CD8-positive, alpha-beta memory T cell (primary cell): ENCODE results near the gene DFFB. TPM values are rescaled to one million over a fixed set of nuclear protein-coding genes. Genes with fewer than 3 reads are reported as not detected.
A peak's percentile ranks its signal among the peaks of the same experiment; 100 is the strongest.

Experiments
- CTCF ChIA-PET: fragments of 350-600 bp; sonication (Branson Sonifier 250); formaldehyde crosslinking; loops from one replicate; lab custom pipeline; 2021; ENCODE audit warnings: antibody characterized with exemption; lab: Charles Lee
- POLR2A ChIA-PET: fragments of 350-600 bp; sonication (Branson Sonifier 250); formaldehyde crosslinking; loops from one replicate; lab custom pipeline; 2021; ENCODE audit warnings: antibody characterized with exemption; lab: Charles Lee
- DNase-seq, 5 donors: peaks; one replicate each; pipeline versions ENCODE4 v3.0.0 to v3.0.0-alpha.2; 2020 to 2022; ENCODE audit warnings: mixed read lengths in 1 of 5
- H3K27ac ChIP-seq: one replicate; pipeline ENCODE4 v1.7.0; 2013; ENCODE audit warnings: low read depth, mild to moderate bottlenecking, low read length, moderate library complexity
- H3K27me3 ChIP-seq: 2 replicates; pipeline ENCODE4 v1.7.0; 2013; ENCODE audit warnings: low read length, mild to moderate bottlenecking; ENCODE audit not compliant: insufficient read depth, poor library complexity, severe bottlenecking
- H3K36me3 ChIP-seq: 2 replicates; pipeline ENCODE4 v1.7.0; 2013; ENCODE audit warnings: mild to moderate bottlenecking, low read length, moderate library complexity; ENCODE audit not compliant: insufficient read depth
- H3K4me1 ChIP-seq: 2 replicates; pipeline ENCODE4 v1.7.0; 2013; ENCODE audit warnings: mild to moderate bottlenecking, low read length, moderate library complexity; ENCODE audit not compliant: insufficient read depth
- H3K4me3 ChIP-seq: 2 replicates; pipeline ENCODE4 v1.7.0; 2013; ENCODE audit warnings: mild to moderate bottlenecking, low read length
- H3K9me3 ChIP-seq: 2 replicates; pipeline ENCODE4 v1.7.0; 2013; ENCODE audit warnings: mild to moderate bottlenecking, low read length
- H3K27ac Mint-ChIP-seq, 8 donors: one replicate each; pipeline ENCODE4 v1.8.0; 2020 to 2021; ENCODE audit warnings: mixed read lengths in 8 of 8, mild to moderate bottlenecking in 6 of 8, inconsistent platforms in 3 of 8, moderate library complexity in 3 of 8
- H3K27me3 Mint-ChIP-seq, 2 donors: one replicate each; pipeline ENCODE4 v1.8.0; 2020 to 2021; ENCODE audit warnings: mixed read lengths in 2 of 2, mild to moderate bottlenecking in 1 of 2, moderate library complexity in 1 of 2
- H3K36me3 Mint-ChIP-seq, 3 donors: one replicate each; pipeline ENCODE4 v1.8.0; 2020 to 2021; ENCODE audit warnings: mixed read lengths in 3 of 3, inconsistent platforms in 1 of 3, mild to moderate bottlenecking in 1 of 3
- H3K4me1 Mint-ChIP-seq, 3 donors: one replicate each; pipeline ENCODE4 v1.8.0; 2020 to 2021; ENCODE audit warnings: mixed read lengths in 3 of 3, inconsistent platforms in 1 of 3, mild to moderate bottlenecking in 1 of 3
- H3K4me3 Mint-ChIP-seq, 7 donors: one replicate each; pipeline ENCODE4 v1.8.0; 2020 to 2021; ENCODE audit warnings: mixed read lengths in 7 of 7, mild to moderate bottlenecking in 6 of 7, moderate library complexity in 4 of 7, inconsistent platforms in 2 of 7
- H3K9me3 Mint-ChIP-seq, 5 donors: one replicate each; pipeline ENCODE4 v1.8.0; 2020 to 2022; ENCODE audit warnings: mixed read lengths in 5 of 5, mild to moderate bottlenecking in 3 of 5, moderate library complexity in 2 of 5, inconsistent platforms in 1 of 5
- polyA plus RNA-seq: library from polyadenylated mRNA; unstranded; fragments of 300-500 nt; fragmentation: Illumina TruSeq; gene quantifications from one replicate; pipeline ENCODE4 v1.2.3, GENCODE V29; 2021
- total RNA-seq, 2 experiments: library from RNA; stranded (reverse); gene quantifications; one replicate each; pipeline ENCODE4 v1.2.3, GENCODE V29; 2021

Gene DFFB
- total and polyA plus RNA-seq, 3 experiments from 2014 or later: 8.3 to 14.6 (median 10.9) TPM

- Histone ChIP-seq H3K4me1 (peaks cover 2% of the 10 kb centered on the region), H3K36me3 (no peaks in the 10 kb centered on the region), H3K27ac (no peak overlapping the region), H3K4me3 (no peak overlapping the region), H3K9me3 (no peaks in the 10 kb centered on the region), H3K27me3 (no peaks in the 10 kb centered on the region)
- H3K36me3 Mint-ChIP-seq: no peaks in the 10 kb centered on the region
- no peaks in the 10 kb centered on the region for H3K9me3 Mint-ChIP-seq
- no peak overlapping the region for H3K27ac Mint-ChIP-seq
- H3K27me3 Mint-ChIP-seq: peaks cover 7 to 9% of the 10 kb centered on the region in 2 donors
- no peak for DNase-seq
- ChIA-PET POLR2A (no interaction called here), CTCF (no interaction called here)
- no peak overlapping the region for H3K4me3 Mint-ChIP-seq
- H3K4me1 Mint-ChIP-seq: peaks cover 2 to 5% (median 5%) of the 10 kb centered on the region in 3 donors
Observed at GRCh38 chr1:3909615-3910014, 52.3 kb downstream of the DFFB start.

GRCh38 chr1:3910049-3910731 lies 52.9 kb downstream of the DFFB start:
- no peaks in the 10 kb centered on the region for H3K9me3 ChIP-seq
- Mint-ChIP-seq H3K4me1 (peaks cover 2 to 5% (median 5%) of the 10 kb centered on the region in 3 donors), H3K4me3 (peak overlapping the region in 1 of 7 donors; percentile 19), H3K9me3 (no peaks in the 10 kb centered on the region), H3K27ac (no peak overlapping the region), H3K36me3 (no peaks in the 10 kb centered on the region), H3K27me3 (peaks cover 7 to 9% of the 10 kb centered on the region in 2 donors)
- no peaks in the 10 kb centered on the region for H3K4me1 ChIP-seq
- ChIA-PET CTCF (interaction anchor here (1.6 kb wide), 1 partner anchor 11 kb away, joined by 3 read pairs; no protein-coding TSS in a partner anchor), POLR2A (no interaction called here)
- no peaks in the 10 kb centered on the region for H3K27me3 ChIP-seq
- no peak overlapping the region for H3K4me3 ChIP-seq
- peak in 1 of 5 donors; percentile 43 for DNase-seq
- no peaks in the 10 kb centered on the region for H3K36me3 ChIP-seq
- H3K27ac ChIP-seq: no peak overlapping the region

DNA sequence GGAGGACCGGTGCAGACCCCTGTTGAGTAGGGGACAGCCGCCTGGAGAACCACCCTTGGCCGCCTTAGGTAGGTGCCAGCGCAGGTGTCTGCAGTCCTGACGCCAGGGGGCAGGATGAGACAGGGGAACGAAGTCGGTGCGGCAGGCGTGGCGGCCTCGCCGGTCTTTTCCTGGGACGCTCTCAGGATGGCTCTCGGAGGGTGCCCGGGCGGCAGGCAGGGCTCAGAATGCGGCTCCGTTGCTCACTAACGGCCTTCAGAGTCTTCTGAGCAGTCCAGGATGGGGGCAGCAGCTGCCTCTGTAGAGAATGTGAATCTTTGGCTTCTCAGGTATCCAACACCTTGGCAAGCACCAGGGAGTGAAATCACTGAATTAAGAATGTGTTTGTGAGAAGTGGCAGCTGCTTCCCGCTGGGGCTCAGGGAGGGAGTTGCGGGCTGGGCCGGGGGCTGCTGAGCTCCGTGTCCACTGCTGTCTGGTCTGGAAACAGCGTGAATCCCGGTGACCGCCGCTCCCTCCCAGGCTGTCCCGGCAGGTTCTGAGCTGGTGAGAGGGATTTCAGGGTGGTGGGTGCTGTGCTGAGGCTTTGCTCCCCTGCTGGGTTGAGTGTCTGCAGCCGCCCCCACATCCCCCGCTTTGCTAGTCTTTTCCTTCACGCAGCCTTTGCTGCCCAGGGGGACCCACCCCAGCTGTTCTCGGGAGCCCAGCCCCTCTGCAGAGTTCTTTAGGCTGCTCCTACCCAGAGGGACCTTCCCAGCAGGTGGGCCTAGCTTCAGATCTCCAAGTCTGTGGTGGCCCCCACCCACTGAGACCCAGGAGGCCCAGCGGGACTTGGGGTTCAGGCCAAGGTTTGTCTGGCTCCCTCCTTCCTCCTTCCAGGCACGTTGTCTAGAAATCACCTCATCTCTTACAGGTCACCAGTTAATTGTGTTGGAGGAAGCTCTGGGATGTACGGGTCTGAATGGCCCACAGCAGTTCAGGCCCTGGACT lies 53.9 kb downstream of the DFFB start:
- Histone ChIP-seq H3K36me3 (no peaks in the 10 kb centered on the region), H3K27ac (no peak overlapping the region), H3K4me3 (no peak overlapping the region), H3K27me3 (no peaks in the 10 kb centered on the region), H3K9me3 (no peaks in the 10 kb centered on the region), H3K4me1 (no peaks in the 10 kb centered on the region)
- Mint-ChIP-seq H3K9me3 (no peaks in the 10 kb centered on the region), H3K27me3 (peaks cover 8 to 9% of the 10 kb centered on the region in 2 donors), H3K36me3 (no peaks in the 10 kb centered on the region), H3K27ac (peak overlapping the region in 1 of 8 donors; percentile 88), H3K4me1 (peaks cover 2 to 5% (median 5%) of the 10 kb centered on the region in 3 donors), H3K4me3 (peak overlapping the region in 6 of 7 donors; percentile 3 to 70 (median 61))
- POLR2A ChIA-PET: no interaction called here
- DNase-seq: peak; percentile 55 to 79 (median 65)
- CTCF ChIA-PET: interaction anchor here (0.7 to 1.6 kb wide), 4 partner anchors 10 to 1363 kb away, joined by 3 read pairs; partner anchors contain the start of gene DFFB

DNA sequence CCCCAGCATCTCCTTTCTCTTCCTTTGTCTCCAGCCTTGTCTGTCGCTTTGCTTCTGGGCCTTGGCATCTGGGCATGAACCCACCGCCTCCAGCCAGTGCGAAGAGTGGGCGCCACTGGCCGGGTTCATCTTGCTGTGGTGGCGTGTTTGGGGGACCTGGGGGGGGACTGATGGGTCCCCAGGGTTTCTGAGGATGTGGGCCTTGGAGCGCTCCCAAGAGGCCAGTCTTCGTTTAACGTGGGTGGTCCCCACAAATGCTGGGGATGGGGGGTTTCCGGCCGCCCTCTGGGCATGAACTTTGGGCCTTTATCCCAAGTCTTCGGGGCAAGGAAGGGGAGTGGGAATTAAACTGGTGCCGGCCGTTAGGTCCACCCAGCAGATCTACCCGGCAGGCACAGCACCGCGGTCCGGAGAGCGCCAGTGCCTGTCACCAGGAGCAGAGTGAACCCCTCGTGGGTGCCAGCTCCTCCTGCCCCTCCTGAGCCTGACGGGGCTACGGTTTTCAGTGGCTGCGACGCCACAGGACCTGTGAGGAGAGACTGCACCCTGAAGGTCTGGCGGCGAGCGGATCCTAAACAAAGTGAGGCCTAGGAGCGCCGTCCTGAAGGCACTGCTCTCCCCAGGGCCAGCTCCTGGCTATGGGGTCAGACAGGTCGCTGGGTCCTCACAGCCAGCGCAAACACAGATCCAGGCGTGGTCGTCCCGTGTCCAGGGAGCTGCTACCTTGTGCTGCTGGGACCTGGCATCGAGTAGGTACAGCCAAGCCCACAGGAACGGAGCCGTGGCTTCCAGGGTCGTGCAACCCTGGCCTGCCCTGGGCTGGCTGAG lies 54.9 kb downstream of the DFFB start:
- ChIA-PET POLR2A (no interaction called here), CTCF (interaction anchor here (1.0 to 1.6 kb wide), 2 partner anchors 9 to 54 kb away, joined by 3 read pairs; partner anchors contain the start of gene DFFB)
- no peaks in the 10 kb centered on the region for H3K4me1 ChIP-seq
- H3K4me3 ChIP-seq: no peak overlapping the region
- Mint-ChIP-seq H3K4me3 (no peak overlapping the region), H3K36me3 (no peaks in the 10 kb centered on the region), H3K4me1 (peaks cover 2 to 5% (median 5%) of the 10 kb centered on the region in 3 donors), H3K27me3 (peaks cover 10 to 15% of the 10 kb centered on the region in 2 donors), H3K9me3 (no peaks in the 10 kb centered on the region), H3K27ac (no peak overlapping the region)
- DNase-seq: peak in 1 of 5 donors; percentile 45
- no peak overlapping the region for H3K27ac ChIP-seq
- H3K36me3 ChIP-seq: no peaks in the 10 kb centered on the region
- H3K9me3 ChIP-seq: no peaks in the 10 kb centered on the region
- H3K27me3 ChIP-seq: no peaks in the 10 kb centered on the region

DNA sequence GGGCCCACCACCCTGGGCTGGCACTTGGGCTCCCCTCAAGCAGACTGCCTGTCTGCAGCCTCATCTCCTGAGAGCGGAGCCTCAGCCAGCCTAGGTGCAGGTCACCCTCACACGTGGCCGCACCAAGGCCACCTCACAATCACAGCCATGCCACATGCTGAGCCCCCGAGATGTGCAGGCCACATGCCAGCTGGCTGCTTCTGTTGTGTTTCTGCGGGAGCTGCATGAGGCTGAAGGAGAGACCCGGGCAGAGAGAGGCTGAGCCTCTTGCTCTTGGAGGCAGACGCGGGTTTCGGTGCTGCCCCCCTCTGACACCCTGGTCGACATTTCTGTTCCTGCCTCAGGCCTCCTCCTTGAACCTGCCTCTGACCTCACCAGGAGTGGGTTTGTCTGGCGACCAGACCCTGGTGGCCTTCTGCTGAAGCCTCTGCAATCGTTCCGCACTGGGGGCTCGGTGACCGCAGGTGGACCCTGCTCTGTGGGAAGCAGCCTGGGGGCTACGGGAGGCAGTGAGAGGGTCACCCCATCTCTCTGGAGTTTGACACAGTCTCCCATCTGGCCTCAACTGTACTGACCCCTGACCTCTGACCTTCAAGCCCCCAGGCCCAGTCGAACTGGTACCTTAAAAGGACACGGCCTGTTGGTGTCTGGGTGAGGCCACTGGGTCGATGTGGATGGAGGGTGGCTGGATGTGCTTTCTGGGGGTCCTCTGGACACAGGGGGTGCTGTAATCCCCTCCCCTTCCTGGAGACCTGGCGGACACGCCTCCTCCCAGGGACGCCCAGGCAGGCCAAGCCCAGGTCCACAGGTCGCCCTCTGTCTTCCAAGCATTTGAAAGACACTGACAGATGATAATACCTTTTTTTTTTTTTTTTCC lies 55.8 kb downstream of the DFFB start:
- H3K27me3 ChIP-seq: no peaks in the 10 kb centered on the region
- peak in 1 of 5 donors; percentile 46 for DNase-seq
- H3K9me3 ChIP-seq: no peaks in the 10 kb centered on the region
- Mint-ChIP-seq H3K27ac (no peak overlapping the region), H3K9me3 (no peaks in the 10 kb centered on the region), H3K4me1 (peaks cover 2 to 5% (median 5%) of the 10 kb centered on the region in 3 donors), H3K27me3 (peaks cover 8 to 15% of the 10 kb centered on the region in 2 donors), H3K36me3 (no peaks in the 10 kb centered on the region), H3K4me3 (no peak overlapping the region)
- H3K36me3 ChIP-seq: no peaks in the 10 kb centered on the region
- no peak overlapping the region for H3K4me3 ChIP-seq
- ChIA-PET CTCF (no interaction called here), POLR2A (no interaction called here)
- H3K27ac ChIP-seq: no peak overlapping the region
- H3K4me1 ChIP-seq: no peaks in the 10 kb centered on the region

GRCh38 chr1:3914331-3914851 lies 57.1 kb downstream of the DFFB start:
- Histone ChIP-seq H3K27me3 (no peaks in the 10 kb centered on the region), H3K9me3 (no peaks in the 10 kb centered on the region), H3K4me1 (no peaks in the 10 kb centered on the region), H3K4me3 (no peak overlapping the region), H3K36me3 (no peaks in the 10 kb centered on the region), H3K27ac (no peak overlapping the region)
- Mint-ChIP-seq H3K27ac (no peak overlapping the region), H3K4me1 (peaks cover 2 to 5% (median 5%) of the 10 kb centered on the region in 3 donors), H3K36me3 (no peaks in the 10 kb centered on the region), H3K4me3 (no peak overlapping the region), H3K27me3 (peaks cover 7 to 18% of the 10 kb centered on the region in 2 donors), H3K9me3 (no peaks in the 10 kb centered on the region)
- ChIA-PET CTCF (no interaction called here), POLR2A (no interaction called here)
- peak in 1 of 5 donors; percentile 34 for DNase-seq

DNA sequence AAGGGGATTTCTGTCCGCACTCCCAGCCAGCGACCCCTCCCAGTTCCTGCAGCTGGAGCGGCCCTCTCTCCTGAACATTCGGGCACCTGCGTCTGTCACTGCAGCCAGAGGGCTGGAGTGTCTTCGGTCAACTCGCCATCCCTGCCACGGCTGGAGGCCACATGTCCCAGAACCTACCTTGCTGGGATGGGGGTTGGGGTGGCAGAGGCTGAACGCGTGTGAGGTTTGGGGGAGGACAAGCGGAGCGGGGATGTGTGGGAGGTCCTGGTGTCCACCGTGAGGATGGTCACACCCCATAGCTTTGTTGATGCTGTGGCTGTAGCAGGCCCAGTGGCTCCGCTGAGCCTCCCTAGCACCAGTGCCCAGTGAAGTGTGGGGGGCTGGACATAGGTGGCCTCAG lies 57.6 kb downstream of the DFFB start:
- H3K9me3 Mint-ChIP-seq: no peaks in the 10 kb centered on the region
- ChIA-PET POLR2A (no interaction called here), CTCF (no interaction called here)
- H3K27me3 Mint-ChIP-seq: peaks cover 7 to 12% of the 10 kb centered on the region in 2 donors
- no peak overlapping the region for H3K27ac ChIP-seq
- no peak overlapping the region for H3K4me3 Mint-ChIP-seq
- DNase-seq: peak in 1 of 5 donors; percentile 37
- no peaks in the 10 kb centered on the region for H3K27me3 ChIP-seq
- no peaks in the 10 kb centered on the region for H3K9me3 ChIP-seq
- H3K36me3 Mint-ChIP-seq: no peaks in the 10 kb centered on the region
- H3K4me1 Mint-ChIP-seq: peaks cover 2 to 5% (median 5%) of the 10 kb centered on the region in 3 donors
- no peaks in the 10 kb centered on the region for H3K36me3 ChIP-seq
- no peak overlapping the region for H3K27ac Mint-ChIP-seq
- no peak overlapping the region for H3K4me3 ChIP-seq
- no peaks in the 10 kb centered on the region for H3K4me1 ChIP-seq
